ENCODE measurements around the gene CENATAC. TPM values are rescaled to one million over a fixed set of nuclear protein-coding genes. Genes with fewer than 3 reads are reported as not detected.

CENATAC gene
- total and polyA plus RNA-seq, 9 of the 15 experiments (the other 6 are each of a cell fraction or from before 2014, with no cell fraction given): 2.4 to 25.5 (median 13.7) TPM

GRCh38 chr11:118958577-118958976, 39.4 kb upstream of the CENATAC start (continued):
- TF ChIP-seq ZNF280A (IDR thresholded peaks at IDR 0.05; ENCODE audit: low read depth, partially characterized antibody): no peak
- TF ChIP-seq ZNF551 (CRISPR knock-in tag; IDR thresholded peaks at IDR 0.05): no peak
- TF ChIP-seq, protein P1, sequence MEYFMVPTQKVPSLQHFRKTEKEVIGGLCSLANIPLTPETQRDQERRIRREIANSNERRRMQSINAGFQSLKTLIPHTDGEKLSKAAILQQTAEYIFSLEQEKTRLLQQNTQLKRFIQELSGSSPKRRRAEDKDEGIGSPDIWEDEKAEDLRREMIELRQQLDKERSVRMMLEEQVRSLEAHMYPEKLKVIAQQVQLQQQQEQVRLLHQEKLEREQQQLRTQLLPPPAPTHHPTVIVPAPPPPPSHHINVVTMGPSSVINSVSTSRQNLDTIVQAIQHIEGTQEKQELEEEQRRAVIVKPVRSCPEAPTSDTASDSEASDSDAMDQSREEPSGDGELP (CRISPR knock-in tag; IDR thresholded peaks at IDR 0.05; ENCODE audit: borderline replicate concordance): no peak
- TF ChIP-seq MAFG (tag; conservative IDR thresholded peaks at IDR 0.05): no peak
- no peak for TF ChIP-seq STAG1 (CRISPR knock-in tag; IDR thresholded peaks at IDR 0.05; ENCODE audit: borderline replicate concordance)
- TF ChIP-seq CHD1 (IDR thresholded peaks at IDR 0.05; ENCODE audit: low read length): no peak
- TF ChIP-seq ZNF408 (CRISPR knock-in tag; IDR thresholded peaks at IDR 0.05; ENCODE audit: low read depth): no peak

- H3K9ac ChIP-seq (ENCODE audit: insufficient read depth in 1 of 2, low read depth in 2 of 2, low read length in 2 of 2): peak overlapping the region in 1 of 2 experiments; percentile 68; a peak in 1 of 4 replicates
- FAIRE-seq (no peak), ATAC-seq (no peak), DNase-seq (ENCODE audit: extremely low read depth in 1 of 4, low spot score in 3 of 4) (no peak)
- BruUV-seq (replicated peaks): no TSS peak
- H3K4me1 ChIP-seq (replicated peaks in 1 of 2; ENCODE audit: control insufficient read depth in 2 of 2, insufficient read depth in 2 of 2, low read length in 2 of 2): peaks cover 0 to 22% of the 10 kb centered on the region in 2 experiments; a peak in 3 of 5 replicates
- H3K9me3 ChIP-seq (replicated peaks; ENCODE audit: control insufficient read depth, insufficient read depth, low read depth, low read length): no peaks in the 10 kb centered on the region
- intact Hi-C loops (cut with micrococcal nuclease) (no loop called here), in situ Hi-C loops (cut with MboI) (no loop called here)
- no peaks in the 10 kb centered on the region; the same call in none of the 2 replicates for H4K20me1 ChIP-seq (replicated peaks; ENCODE audit: control insufficient read depth, insufficient read depth, low read length)
- H3K36me3 ChIP-seq (ENCODE audit: control insufficient read depth, insufficient read depth, low read length): no peaks in the 10 kb centered on the region
- H3K27me3 ChIP-seq (ENCODE audit: control insufficient read depth in 2 of 2, insufficient read depth in 2 of 2, low read length in 2 of 2): peaks cover 3 to 23% of the 10 kb centered on the region in 2 experiments; a peak in 4 of 5 replicates
- no peak overlapping the region for H3K4me3 ChIP-seq
- no peak overlapping the region for H3K4me2 ChIP-seq (ENCODE audit: insufficient read depth, low read length)
- H3K9me1 ChIP-seq (ENCODE audit: control insufficient read depth, insufficient read depth, low read length): no peaks in the 10 kb centered on the region
- WGBS (ENCODE audit: insufficient coverage, low coverage, missing lambda C conversion rate): 28% methylated on average over 3 of the region's 5 CpGs
- no peak overlapping the region for H3K27ac ChIP-seq (ENCODE audit: extremely low read depth, low read depth, low read length)
- no peak overlapping the region for H2AFZ ChIP-seq (ENCODE audit: low read depth, low read length)
- POLR2A ChIA-PET: interaction anchor here (0.6 to 1.0 kb wide), 4 partner anchors 8 to 144 kb away, joined by 3 to 4 read pairs (median 4); no protein-coding TSS in a partner anchor
- CTCF ChIA-PET (ENCODE audit: low intra/inter-chr PET ratio): no interaction called here
- H3K79me2 ChIP-seq (ENCODE audit: control insufficient read depth, insufficient read depth, low read length): no peaks in the 10 kb centered on the region
- no peak for TF ChIP-seq ZC3H4 (CRISPR knock-in tag; IDR thresholded peaks at IDR 0.05; ENCODE audit: borderline replicate concordance)
- no peak for TF ChIP-seq SREBF2 (CRISPR knock-in tag; IDR thresholded peaks at IDR 0.05)
- TF ChIP-seq, protein P2, sequence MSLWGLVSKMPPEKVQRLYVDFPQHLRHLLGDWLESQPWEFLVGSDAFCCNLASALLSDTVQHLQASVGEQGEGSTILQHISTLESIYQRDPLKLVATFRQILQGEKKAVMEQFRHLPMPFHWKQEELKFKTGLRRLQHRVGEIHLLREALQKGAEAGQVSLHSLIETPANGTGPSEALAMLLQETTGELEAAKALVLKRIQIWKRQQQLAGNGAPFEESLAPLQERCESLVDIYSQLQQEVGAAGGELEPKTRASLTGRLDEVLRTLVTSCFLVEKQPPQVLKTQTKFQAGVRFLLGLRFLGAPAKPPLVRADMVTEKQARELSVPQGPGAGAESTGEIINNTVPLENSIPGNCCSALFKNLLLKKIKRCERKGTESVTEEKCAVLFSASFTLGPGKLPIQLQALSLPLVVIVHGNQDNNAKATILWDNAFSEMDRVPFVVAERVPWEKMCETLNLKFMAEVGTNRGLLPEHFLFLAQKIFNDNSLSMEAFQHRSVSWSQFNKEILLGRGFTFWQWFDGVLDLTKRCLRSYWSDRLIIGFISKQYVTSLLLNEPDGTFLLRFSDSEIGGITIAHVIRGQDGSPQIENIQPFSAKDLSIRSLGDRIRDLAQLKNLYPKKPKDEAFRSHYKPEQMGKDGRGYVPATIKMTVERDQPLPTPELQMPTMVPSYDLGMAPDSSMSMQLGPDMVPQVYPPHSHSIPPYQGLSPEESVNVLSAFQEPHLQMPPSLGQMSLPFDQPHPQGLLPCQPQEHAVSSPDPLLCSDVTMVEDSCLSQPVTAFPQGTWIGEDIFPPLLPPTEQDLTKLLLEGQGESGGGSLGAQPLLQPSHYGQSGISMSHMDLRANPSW (CRISPR knock-in tag; IDR thresholded peaks at IDR 0.05): no peak
- no peak for TF ChIP-seq NFATC3 (IDR thresholded peaks at IDR 0.05)
- TF ChIP-seq HDAC3 (IDR thresholded peaks at IDR 0.05; ENCODE audit: borderline replicate concordance, partially characterized antibody): no peak
- no peak for TF ChIP-seq ARNT (IDR thresholded peaks at IDR 0.05)
- no peak for TF ChIP-seq ZNF311 (CRISPR knock-in tag; IDR thresholded peaks at IDR 0.05)
- TF ChIP-seq CC2D1A (IDR thresholded peaks at IDR 0.05): no peak
Measured at GRCh38 chr11:118961189-118961588, 36.7 kb upstream of the CENATAC start.
